HG02623 (cell line): ENCODE results near the gene FAM236A.
A peak's percentile ranks its signal among the peaks of the same experiment; 100 is the strongest.
"Not testable (repeated sequence)": the region's sequence is repeated elsewhere in the genome, so short reads cannot be mapped to it uniquely, and the experiment has no call there.

Experiments used
- ATAC-seq: cut with Tn5 transposase; IDR thresholded peaks from one replicate; pipeline ENCODE4 v1.9.1; 2021; ENCODE audit warnings: moderate library complexity; ENCODE audit not compliant: unreplicated experiment

The FAM236A gene

GRCh38 chrX:72937906-72938305, at the start of gene FAM236A:
Gene FAM236A (plus strand): TSS chrX:72938206. CDS start chrX:72938263, 57 bp downstream.
- not testable (repeated sequence) for ATAC-seq

GRCh38 chrX:72889740-72890139, 48.3 kb upstream of the FAM236A start:
- ATAC-seq = not testable (repeated sequence)

GRCh38 chrX:72912315-72912714, 25.7 kb upstream of the FAM236A start, which contains the start of gene FAM236C:
Gene FAM236C (plus strand): TSS chrX:72912615. CDS start chrX:72912715, 100 bp downstream.
- ATAC-seq = not testable (repeated sequence)

GRCh38 chrX:72916096-72916495, 21.9 kb upstream of the FAM236A start:
- not testable (repeated sequence) for ATAC-seq

- ATAC-seq = not testable (repeated sequence)
These were observed 5.7 kb upstream of the FAM236A start for GRCh38 chrX:72932283-72932682.

- not testable (repeated sequence) for ATAC-seq
These were observed 1.6 kb upstream of the FAM236A start for GRCh38 chrX:72936455-72936854.

DNA sequence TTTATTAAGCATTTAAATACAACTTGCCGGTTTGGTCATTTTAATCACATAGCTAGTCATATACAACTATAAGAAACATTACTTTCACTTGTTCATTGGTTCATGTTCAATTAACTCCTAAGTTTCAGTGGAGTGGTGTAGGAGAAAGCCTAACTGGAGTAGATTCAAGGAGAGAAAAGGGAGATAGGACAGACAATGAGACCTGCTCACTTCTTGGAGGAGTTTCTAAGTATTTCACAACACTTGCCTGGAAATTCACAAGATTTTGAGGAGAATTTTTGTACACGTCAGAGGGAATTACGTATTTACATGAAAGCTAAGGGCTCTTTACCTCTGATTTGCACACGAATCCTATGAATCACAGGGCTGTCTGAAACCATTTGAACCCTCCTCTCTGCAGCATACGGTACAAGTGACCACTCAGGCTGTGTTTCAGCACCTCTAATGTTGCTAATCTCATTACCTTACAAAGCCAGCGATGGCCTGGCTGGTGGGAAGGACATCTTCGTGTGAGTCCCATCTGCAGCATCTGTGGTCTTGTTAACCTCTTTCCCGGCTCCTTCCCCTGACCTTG, 1.0 kb upstream of the FAM236A start:
- ATAC-seq = not testable (repeated sequence)

- ATAC-seq = not testable (repeated sequence)
These were observed 4.3 kb downstream of the FAM236A start for GRCh38 chrX:72942272-72942671.

GRCh38 chrX:72943035-72943818, 5.2 kb downstream of the FAM236A start:
- peak; percentile 68 for ATAC-seq

DNA sequence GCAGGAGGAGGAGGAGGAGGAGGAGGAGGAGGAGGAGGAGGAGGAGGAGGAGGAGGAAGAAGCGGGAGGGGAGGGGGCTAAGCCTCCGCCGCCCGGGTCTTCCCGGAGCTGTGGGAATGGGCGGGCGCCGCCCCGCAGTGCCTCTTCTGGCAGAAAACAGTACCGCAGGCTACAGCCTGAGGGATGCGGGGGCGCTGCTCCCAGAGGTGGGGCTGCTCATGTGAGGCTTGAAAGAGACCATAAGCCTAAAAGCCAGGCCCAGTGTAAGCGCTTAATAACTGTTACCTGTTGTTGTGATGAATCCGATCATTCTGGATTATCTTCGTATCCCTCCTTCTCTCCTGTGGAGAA, 5.8 kb downstream of the FAM236A start, which contains the start of gene DMRTC1:
Gene DMRTC1, minus strand, starts transcription at position 19 of the 351 bp plus-strand sequence. CDS start 68,143 bp downstream, outside the sequence.
- ATAC-seq = peak; percentile 77

DNA sequence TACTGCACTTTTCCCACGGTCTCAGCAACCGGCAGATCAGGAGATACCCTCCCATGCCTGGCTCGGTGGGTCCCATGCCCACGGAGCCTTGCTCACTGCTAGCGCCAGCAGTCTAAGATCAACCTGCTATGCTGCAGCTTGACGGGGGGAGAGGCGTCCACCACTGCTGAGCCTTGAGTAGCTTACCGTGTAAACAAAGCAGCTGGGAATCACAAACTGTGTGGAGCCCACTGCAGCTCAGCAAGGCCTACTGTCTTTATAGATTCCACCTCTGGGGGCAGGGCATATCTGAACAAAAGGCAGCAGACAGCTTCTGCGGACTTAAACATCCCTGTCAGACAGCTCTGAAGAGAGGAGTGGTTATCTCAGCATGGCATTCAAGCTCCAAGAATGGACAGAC, 22.0 kb downstream of the FAM236A start:
- ATAC-seq = not testable (repeated sequence)

DNA sequence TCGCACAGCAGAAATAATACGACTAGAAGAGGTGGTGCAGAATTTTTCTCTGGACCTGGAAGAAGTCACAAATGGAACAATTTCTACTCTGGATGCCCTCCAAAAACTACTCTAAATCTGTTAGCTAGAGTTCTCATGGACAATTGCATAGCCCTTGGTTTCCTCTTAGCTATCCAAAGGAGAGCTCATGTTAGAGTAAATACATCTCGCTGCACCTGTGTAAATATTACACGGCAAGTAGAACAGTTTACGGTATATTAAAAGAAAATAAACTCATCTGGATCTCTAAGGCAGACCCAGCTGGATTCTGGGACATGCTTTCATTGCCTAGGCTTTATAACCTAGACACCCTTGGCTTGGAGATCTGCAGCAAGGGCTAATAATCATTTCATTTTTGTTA, 33.9 kb downstream of the FAM236A start:
- ATAC-seq = not testable (repeated sequence)

- ATAC-seq = not testable (repeated sequence)
These were observed 36.9 kb downstream of the FAM236A start for GRCh38 chrX:72974885-72975284.

- not testable (repeated sequence) for ATAC-seq
These were observed 43.0 kb downstream of the FAM236A start for GRCh38 chrX:72980894-72981469.
